Adipose tissue (tissue), 3 donors: ENCODE results near the gene PDIA3. TPM values are rescaled to one million over a fixed set of nuclear protein-coding genes. Genes with fewer than 3 reads are reported as not detected.
"Not testable (repeated sequence)": the region's sequence is repeated elsewhere in the genome, so short reads cannot be mapped to it uniquely, and the experiment has no call there.

Source experiments
- H3K27ac ChIP-seq: one replicate; pipeline ENCODE4 v1.5.1; 2013; ENCODE audit warnings: low read depth, low read length
- WGBS, 3 donors: extraction: QIAGEN DNeasy Blood & Tissue Kit; methylation state at CpG; one replicate each; pipeline ENCODE4 v1.1.7; 2013; 5-methylcytosine and 5-hydroxymethylcytosine counted together
- polyA plus RNA-seq, 3 donors: library from polyadenylated mRNA; stranded (reverse); fragments of 200-250 nt; gene quantifications; one replicate each; pipeline ENCODE4 v1.2.3, GENCODE V29; 2013
- donor health status: healthy with polysubstance abuse.
- donor health status: Bipolar disorder and iron deficiency.
- donor health status: healthy.

The PDIA3 gene
- polyA plus RNA-seq, 3 donors: 103 to 141 (median 117) TPM

- H3K27ac ChIP-seq: not testable (repeated sequence)
- WGBS, 3 donors: 95 to 99% (median 98%) methylated on average over 7 of the region's 7 CpGs
Observed at GRCh38 chr15:43802676-43803075, 56.4 kb downstream of the PDIA3 start.

GRCh38 chr15:43808435-43808950 lies 62.3 kb downstream of the PDIA3 start:
- 91 to 95% (median 94%) methylated on average over 5 of the region's 5 CpGs for WGBS, 3 donors
- H3K27ac ChIP-seq: no peak overlapping the region

GRCh38 chr15:43808960-43809678 lies 62.9 kb downstream of the PDIA3 start:
- WGBS, 3 donors: 80 to 90% (median 83%) methylated on average over 6 of the region's 6 CpGs
- H3K27ac ChIP-seq: no peak overlapping the region

GRCh38 chr15:43815064-43815463 lies 68.8 kb downstream of the PDIA3 start:
- WGBS, 3 donors: 89 to 92% (median 91%) methylated on average over 5 of the region's 5 CpGs
- not testable (repeated sequence) for H3K27ac ChIP-seq

GRCh38 chr15:43821505-43821904 lies 75.3 kb downstream of the PDIA3 start:
- H3K27ac ChIP-seq: no peak overlapping the region
- WGBS, 3 donors: 58 to 81% (median 77%) methylated on average over 3 of the region's 3 CpGs

Other genes starting within 250 kb of the PDIA3 start
- gene MAP1A, start 228.8 kb upstream of the PDIA3 start, polyA plus RNA-seq: 1 to 10 TPM in 1 of 3 donors, under 1 TPM in 2; 0.45 to 5.4 (median 1.00) TPM
- 1 to 10 TPM; 6.1 to 9.0 (median 8.3) TPM for gene PPIP5K1, start 156.2 kb upstream of the PDIA3 start, polyA plus RNA-seq
- gene CKMT1B, start 152.4 kb upstream of the PDIA3 start, polyA plus RNA-seq: 10 to 100 TPM in 1 of 3 donors, 1 to 10 TPM in 2; 2.4 to 10.0 (median 5.2) TPM
- gene STRC, start 127.6 kb upstream of the PDIA3 start, polyA plus RNA-seq: under 1 TPM in 2 of 3 donors, not detected in 1; 0.19 to 0.21 TPM
- 1 to 10 TPM; 1.0 to 2.1 (median 1.6) TPM for gene CATSPER2, start 97.6 kb upstream of the PDIA3 start, polyA plus RNA-seq
- gene CKMT1A, start 52.6 kb upstream of the PDIA3 start, polyA plus RNA-seq: 1 to 10 TPM; 1.6 to 5.8 (median 3.6) TPM
- 1 to 10 TPM in 2 of 3 donors, under 1 TPM in 1; 0.90 to 4.5 (median 1.2) TPM for gene ELL3, start 30.5 kb downstream of the PDIA3 start, polyA plus RNA-seq
- 1,000 to 10,000 TPM; 1,192 to 2,361 (median 1,574) TPM for gene SERF2, start 45.9 kb downstream of the PDIA3 start, polyA plus RNA-seq
- under 1 TPM; 0.44 to 0.79 (median 0.46) TPM for gene SERINC4, start 53.8 kb downstream of the PDIA3 start, polyA plus RNA-seq
- gene HYPK, start 54.2 kb downstream of the PDIA3 start, polyA plus RNA-seq: 10 to 100 TPM in 2 of 3 donors, 1 to 10 TPM in 1; 9.9 to 30.6 (median 12.3) TPM
- 10 to 100 TPM; 11.2 to 18.1 (median 14.9) TPM for gene MFAP1, start 78.3 kb downstream of the PDIA3 start, polyA plus RNA-seq
- 1 to 10 TPM; 1.6 to 2.7 (median 1.6) TPM for gene WDR76, start 80.6 kb downstream of the PDIA3 start, polyA plus RNA-seq